Measurements from ENCODE around the gene ARHGAP1. TPM values are rescaled to one million over a fixed set of nuclear protein-coding genes. Genes with fewer than 3 reads are reported as not detected.

Gene ARHGAP1
- total and polyA plus RNA-seq, 2 of the 13 experiments (the other 11 are each of a cell fraction or from before 2014, with no cell fraction given) = 18.6 to 30.3 TPM

- no peak; the same call in 1 of the 2 replicates for TF ChIP-seq KLF11 (CRISPR knock-in tag; IDR thresholded peaks at IDR 0.05)
- TF ChIP-seq ZFP62 (CRISPR knock-in tag; IDR thresholded peaks at IDR 0.05) = no peak
- TF ChIP-seq ZNF552 (CRISPR knock-in tag; IDR thresholded peaks at IDR 0.05; ENCODE audit: borderline replicate concordance) = no peak
- no peak for TF ChIP-seq FUBP1 (CRISPR knock-in tag; IDR thresholded peaks at IDR 0.05; ENCODE audit: borderline replicate concordance)
- TF ChIP-seq, protein P1, sequence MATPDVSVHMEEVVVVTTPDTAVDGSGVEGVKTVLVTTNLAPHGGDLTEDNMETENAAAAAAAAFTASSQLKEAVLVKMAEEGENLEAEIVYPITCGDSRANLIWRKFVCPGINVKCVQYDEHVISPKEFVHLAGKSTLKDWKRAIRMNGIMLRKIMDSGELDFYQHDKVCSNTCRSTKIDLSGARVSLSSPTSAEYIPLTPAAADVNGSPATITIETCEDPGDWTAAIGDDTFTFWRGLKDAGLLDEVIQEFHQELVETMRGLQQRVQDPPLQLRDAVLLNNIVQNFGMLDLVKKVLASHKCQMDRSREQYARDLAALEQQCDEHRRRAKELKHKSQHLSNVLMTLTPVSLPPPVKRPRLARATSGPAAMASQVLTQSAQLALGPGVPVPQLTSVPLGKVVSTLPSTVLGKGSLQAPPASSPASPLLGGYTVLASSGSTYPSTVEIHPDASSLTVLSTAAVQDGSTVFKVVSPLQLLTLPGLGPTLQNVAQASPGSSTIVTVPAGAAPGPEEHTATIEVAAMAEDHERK (CRISPR knock-in tag; IDR thresholded peaks at IDR 0.05; ENCODE audit: low read depth) = 0 out of 2 replicates have a peak, but pooled peaks have one; percentile 18
- TF ChIP-seq ZNF530 (CRISPR knock-in tag; IDR thresholded peaks at IDR 0.05; ENCODE audit: low read depth) = no peak
- TF ChIP-seq SAP130 (CRISPR knock-in tag; IDR thresholded peaks at IDR 0.05; ENCODE audit: low read depth) = peak; percentile 95
- 0 out of 2 replicates have a peak, but pooled peaks have one; percentile 3 for TF ChIP-seq ATAD3A (CRISPR knock-in tag; IDR thresholded peaks at IDR 0.05)
- TF ChIP-seq, protein P2, sequence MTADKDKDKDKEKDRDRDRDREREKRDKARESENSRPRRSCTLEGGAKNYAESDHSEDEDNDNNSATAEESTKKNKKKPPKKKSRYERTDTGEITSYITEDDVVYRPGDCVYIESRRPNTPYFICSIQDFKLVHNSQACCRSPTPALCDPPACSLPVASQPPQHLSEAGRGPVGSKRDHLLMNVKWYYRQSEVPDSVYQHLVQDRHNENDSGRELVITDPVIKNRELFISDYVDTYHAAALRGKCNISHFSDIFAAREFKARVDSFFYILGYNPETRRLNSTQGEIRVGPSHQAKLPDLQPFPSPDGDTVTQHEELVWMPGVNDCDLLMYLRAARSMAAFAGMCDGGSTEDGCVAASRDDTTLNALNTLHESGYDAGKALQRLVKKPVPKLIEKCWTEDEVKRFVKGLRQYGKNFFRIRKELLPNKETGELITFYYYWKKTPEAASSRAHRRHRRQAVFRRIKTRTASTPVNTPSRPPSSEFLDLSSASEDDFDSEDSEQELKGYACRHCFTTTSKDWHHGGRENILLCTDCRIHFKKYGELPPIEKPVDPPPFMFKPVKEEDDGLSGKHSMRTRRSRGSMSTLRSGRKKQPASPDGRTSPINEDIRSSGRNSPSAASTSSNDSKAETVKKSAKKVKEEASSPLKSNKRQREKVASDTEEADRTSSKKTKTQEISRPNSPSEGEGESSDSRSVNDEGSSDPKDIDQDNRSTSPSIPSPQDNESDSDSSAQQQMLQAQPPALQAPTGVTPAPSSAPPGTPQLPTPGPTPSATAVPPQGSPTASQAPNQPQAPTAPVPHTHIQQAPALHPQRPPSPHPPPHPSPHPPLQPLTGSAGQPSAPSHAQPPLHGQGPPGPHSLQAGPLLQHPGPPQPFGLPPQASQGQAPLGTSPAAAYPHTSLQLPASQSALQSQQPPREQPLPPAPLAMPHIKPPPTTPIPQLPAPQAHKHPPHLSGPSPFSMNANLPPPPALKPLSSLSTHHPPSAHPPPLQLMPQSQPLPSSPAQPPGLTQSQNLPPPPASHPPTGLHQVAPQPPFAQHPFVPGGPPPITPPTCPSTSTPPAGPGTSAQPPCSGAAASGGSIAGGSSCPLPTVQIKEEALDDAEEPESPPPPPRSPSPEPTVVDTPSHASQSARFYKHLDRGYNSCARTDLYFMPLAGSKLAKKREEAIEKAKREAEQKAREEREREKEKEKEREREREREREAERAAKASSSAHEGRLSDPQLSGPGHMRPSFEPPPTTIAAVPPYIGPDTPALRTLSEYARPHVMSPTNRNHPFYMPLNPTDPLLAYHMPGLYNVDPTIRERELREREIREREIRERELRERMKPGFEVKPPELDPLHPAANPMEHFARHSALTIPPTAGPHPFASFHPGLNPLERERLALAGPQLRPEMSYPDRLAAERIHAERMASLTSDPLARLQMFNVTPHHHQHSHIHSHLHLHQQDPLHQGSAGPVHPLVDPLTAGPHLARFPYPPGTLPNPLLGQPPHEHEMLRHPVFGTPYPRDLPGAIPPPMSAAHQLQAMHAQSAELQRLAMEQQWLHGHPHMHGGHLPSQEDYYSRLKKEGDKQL (CRISPR knock-in tag; IDR thresholded peaks at IDR 0.05; ENCODE audit: low read depth) = peak; percentile 87
- TF ChIP-seq, protein P3, sequence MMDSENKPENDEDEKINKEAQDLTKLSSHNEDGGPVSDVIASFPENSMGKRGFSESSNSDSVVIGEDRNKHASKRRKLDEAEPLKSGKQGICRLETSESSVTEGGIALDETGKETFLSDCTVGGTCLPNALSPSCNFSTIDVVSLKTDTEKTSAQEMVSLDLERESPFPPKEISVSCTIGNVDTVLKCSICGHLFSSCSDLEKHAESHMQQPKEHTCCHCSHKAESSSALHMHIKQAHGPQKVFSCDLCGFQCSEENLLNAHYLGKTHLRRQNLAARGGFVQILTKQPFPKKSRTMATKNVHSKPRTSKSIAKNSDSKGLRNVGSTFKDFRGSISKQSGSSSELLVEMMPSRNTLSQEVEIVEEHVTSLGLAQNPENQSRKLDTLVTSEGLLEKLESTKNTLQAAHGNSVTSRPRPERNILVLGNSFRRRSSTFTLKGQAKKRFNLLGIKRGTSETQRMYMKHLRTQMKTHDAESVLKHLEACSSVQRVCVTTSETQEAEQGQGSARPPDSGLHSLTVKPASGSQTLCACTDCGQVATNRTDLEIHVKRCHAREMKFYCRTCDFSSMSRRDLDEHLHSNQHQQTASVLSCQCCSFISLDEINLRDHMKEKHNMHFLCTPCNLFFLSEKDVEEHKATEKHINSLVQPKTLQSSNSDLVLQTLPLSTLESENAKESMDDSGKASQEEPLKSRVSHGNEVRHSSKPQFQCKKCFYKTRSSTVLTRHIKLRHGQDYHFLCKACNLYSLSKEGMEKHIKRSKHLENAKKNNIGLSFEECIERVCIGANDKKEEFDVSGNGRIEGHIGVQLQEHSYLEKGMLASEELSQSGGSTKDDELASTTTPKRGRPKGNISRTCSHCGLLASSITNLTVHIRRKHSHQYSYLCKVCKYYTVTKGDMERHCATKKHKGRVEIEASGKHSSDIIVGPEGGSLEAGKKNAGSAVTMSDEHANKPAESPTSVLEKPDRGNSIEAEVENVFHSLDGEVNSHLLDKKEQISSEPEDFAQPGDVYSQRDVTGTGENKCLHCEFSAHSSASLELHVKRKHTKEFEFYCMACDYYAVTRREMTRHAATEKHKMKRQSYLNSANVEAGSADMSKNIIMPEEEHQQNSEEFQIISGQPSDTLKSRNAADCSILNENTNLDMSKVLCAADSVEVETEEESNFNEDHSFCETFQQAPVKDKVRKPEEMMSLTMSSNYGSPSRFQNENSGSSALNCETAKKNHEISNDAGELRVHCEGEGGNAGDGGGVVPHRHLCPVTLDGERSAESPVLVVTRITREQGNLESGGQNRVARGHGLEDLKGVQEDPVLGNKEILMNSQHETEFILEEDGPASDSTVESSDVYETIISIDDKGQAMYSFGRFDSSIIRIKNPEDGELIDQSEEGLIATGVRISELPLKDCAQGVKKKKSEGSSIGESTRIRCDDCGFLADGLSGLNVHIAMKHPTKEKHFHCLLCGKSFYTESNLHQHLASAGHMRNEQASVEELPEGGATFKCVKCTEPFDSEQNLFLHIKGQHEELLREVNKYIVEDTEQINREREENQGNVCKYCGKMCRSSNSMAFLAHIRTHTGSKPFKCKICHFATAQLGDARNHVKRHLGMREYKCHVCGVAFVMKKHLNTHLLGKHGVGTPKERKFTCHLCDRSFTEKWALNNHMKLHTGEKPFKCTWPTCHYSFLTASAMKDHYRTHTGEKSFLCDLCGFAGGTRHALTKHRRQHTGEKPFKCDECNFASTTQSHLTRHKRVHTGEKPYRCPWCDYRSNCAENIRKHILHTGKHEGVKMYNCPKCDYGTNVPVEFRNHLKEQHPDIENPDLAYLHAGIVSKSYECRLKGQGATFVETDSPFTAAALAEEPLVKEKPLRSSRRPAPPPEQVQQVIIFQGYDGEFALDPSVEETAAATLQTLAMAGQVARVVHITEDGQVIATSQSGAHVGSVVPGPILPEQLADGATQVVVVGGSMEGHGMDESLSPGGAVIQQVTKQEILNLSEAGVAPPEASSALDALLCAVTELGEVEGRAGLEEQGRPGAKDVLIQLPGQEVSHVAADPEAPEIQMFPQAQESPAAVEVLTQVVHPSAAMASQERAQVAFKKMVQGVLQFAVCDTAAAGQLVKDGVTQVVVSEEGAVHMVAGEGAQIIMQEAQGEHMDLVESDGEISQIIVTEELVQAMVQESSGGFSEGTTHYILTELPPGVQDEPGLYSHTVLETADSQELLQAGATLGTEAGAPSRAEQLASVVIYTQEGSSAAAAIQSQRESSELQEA (CRISPR knock-in tag; IDR thresholded peaks at IDR 0.05; ENCODE audit: not compliant biosample characterization) = no peak
- TF ChIP-seq ZNF577 (CRISPR knock-in tag; IDR thresholded peaks at IDR 0.05; ENCODE audit: borderline replicate concordance, low read depth) = no peak
- peak; percentile 27; the same call in 1 of the 2 replicates for TF ChIP-seq PAX8 (CRISPR knock-in tag; IDR thresholded peaks at IDR 0.05; ENCODE audit: borderline replicate concordance)
These were observed 18.7 kb upstream of the ARHGAP1 start, which contains the start of gene F2 (continued) for GRCh38 chr11:46719048-46719542.

All from HepG2 (cell line).